Stomach (tissue), 9 donors: Measurements from ENCODE around the gene TPH1. TPM values are rescaled to one million over a fixed set of nuclear protein-coding genes. Genes with fewer than 3 reads are reported as not detected.

Source experiments
- DNase-seq, 2 donors: peaks; one replicate each; pipeline versions ENCODE4 v3.0.0 to v3.0.0-alpha.2; 2013 to 2019
- H3K27ac ChIP-seq, 5 donors: fragments of 200-600 bp in 4 of 5; sonication (generic) in 4 of 5; one replicate each; pipeline ENCODE4 v1.5.1; 2013 to 2019; ENCODE audit warnings: mild to moderate bottlenecking in 1 of 5, moderate library complexity in 1 of 5
- H3K27me3 ChIP-seq, 3 donors: fragments of 200-600 bp; sonication (generic); one replicate each; pipeline ENCODE4 v1.5.1; 2017 to 2019; ENCODE audit warnings: mixed run types in 1 of 3
- H3K36me3 ChIP-seq, 4 donors: fragments of 200-600 bp; sonication (generic); 1 replicate in 3 of 4; 2 replicates in 1 of 4; pipeline ENCODE4 v1.5.1; 2016 to 2019
- H3K4me1 ChIP-seq, 4 donors: fragments of 200-600 bp; sonication (generic); one replicate each; pipeline ENCODE4 v1.5.1; 2016 to 2019
- H3K4me3 ChIP-seq, 4 donors: fragments of 200-600 bp; sonication (generic) in 3 of 4; one replicate each; pipeline ENCODE4 v1.5.1; 2016 to 2019; ENCODE audit warnings: mild to moderate bottlenecking in 1 of 4
- H3K9me3 ChIP-seq, 4 donors: fragments of 200-600 bp; sonication (generic); one replicate each; pipeline ENCODE4 v1.5.1; 2016 to 2019
- CTCF ChIP-seq, 7 experiments: fragments of 450-650 bp in 4 of 7; fragments of 200-600 bp in 3 of 7; sonication (generic) in 3 of 7; IDR thresholded peaks; one replicate each; pipeline ENCODE4 v1.5.1; 2016 to 2019; ENCODE audit warnings: antibody characterized with exemption in 7 of 7, control low read depth in 2 of 7, mild to moderate bottlenecking in 1 of 7
- EP300 ChIP-seq: sonication (generic); formaldehyde crosslinking; IDR thresholded peaks from one replicate; pipeline ENCODE4 v1.6.1; 2017; ENCODE audit warnings: antibody characterized with exemption
- POLR2A ChIP-seq, 4 donors: fragments of 450-650 bp; IDR thresholded peaks; one replicate each; pipeline ENCODE4 v1.6.1; 2016; ENCODE audit warnings: antibody characterized with exemption in 4 of 4, control low read depth in 2 of 4, mild to moderate bottlenecking in 1 of 4, moderate library complexity in 1 of 4
- POLR2AphosphoS5 ChIP-seq, 3 donors: sonication (generic); formaldehyde crosslinking; IDR thresholded peaks; one replicate each; pipeline ENCODE4 v1.6.1; 2016; ENCODE audit warnings: antibody characterized with exemption in 3 of 3
- WGBS, 5 donors: extraction: QIAGEN DNeasy Blood & Tissue Kit in 3 of 5; methylation state at CpG; one replicate each; pipeline versions ENCODE4 v1.1.5 to v1.1.7; 2013 to 2018; 5-methylcytosine and 5-hydroxymethylcytosine counted together
- intact Hi-C: fragments of 100-400 bp; cut with DNase I; formaldehyde crosslinking; loops from one replicate; pipeline ENCODE4 v1.15.1; 2023; ENCODE audit warnings: low total_unique reads
- polyA plus RNA-seq, 3 donors: library from polyadenylated mRNA; stranded (reverse); fragments of 200-250 nt; gene quantifications; one replicate each; pipeline ENCODE4 v1.2.3, GENCODE V29; 2013
- total RNA-seq, 5 donors: library from RNA; depleted of rRNA; stranded (reverse); fragments of >200 nt; gene quantifications; one replicate each; pipeline versions ENCODE4 v1.1.0 to v1.2.3, GENCODE V29; 2014 to 2016
- donor health status: healthy with polysubstance abuse.
- donor health status: Bipolar disorder and iron deficiency.
- donor health status: healthy.

Gene TPH1
- total and polyA plus RNA-seq, 8 donors: 0.75 to 23.1 (median 3.1) TPM; not detected in 1

GRCh38 chr11:18081551-18081950, 35.5 kb upstream of the TPH1 start:
- no peak overlapping the region for H3K27ac ChIP-seq
- H3K4me1 ChIP-seq: no peaks in the 10 kb centered on the region
- H3K36me3 ChIP-seq: peaks cover 6 to 74% (median 71%) of the 10 kb centered on the region in 4 donors
- intact Hi-C loops: no loop called here
- no peaks in the 10 kb centered on the region for H3K27me3 ChIP-seq
- H3K4me3 ChIP-seq: no peak overlapping the region
- TF ChIP-seq POLR2A (IDR thresholded peaks at IDR 0.05): no peak
- no peak for TF ChIP-seq CTCF (IDR thresholded peaks at IDR 0.05)
- no peak for TF ChIP-seq POLR2AphosphoS5 (IDR thresholded peaks at IDR 0.05)
- TF ChIP-seq EP300: no peak
- DNase-seq: no peak
- WGBS, 5 donors: 64 to 72% (median 69%) methylated on average over 2 of the region's 2 CpGs
- no peaks in the 10 kb centered on the region for H3K9me3 ChIP-seq

GRCh38 chr11:18080451-18080850, 34.4 kb upstream of the TPH1 start:
- TF ChIP-seq CTCF (IDR thresholded peaks at IDR 0.05) (no peak), POLR2AphosphoS5 (IDR thresholded peaks at IDR 0.05) (no peak), POLR2A (IDR thresholded peaks at IDR 0.05) (no peak), EP300 (no peak)
- Histone ChIP-seq H3K36me3 (peaks cover 0 to 63% (median 60%) of the 10 kb centered on the region in 4 donors), H3K27me3 (no peaks in the 10 kb centered on the region), H3K9me3 (no peaks in the 10 kb centered on the region), H3K27ac (no peak overlapping the region), H3K4me3 (no peak overlapping the region), H3K4me1 (no peaks in the 10 kb centered on the region)
- intact Hi-C loops: no loop called here
- no peak for DNase-seq
- 47 to 72% (median 64%) methylated on average over 4 of the region's 4 CpGs for WGBS, 5 donors

GRCh38 chr11:18078909-18079308, 32.8 kb upstream of the TPH1 start:
- Histone ChIP-seq H3K36me3 (peaks cover 0 to 49% (median 46%) of the 10 kb centered on the region in 4 donors), H3K27me3 (no peaks in the 10 kb centered on the region), H3K4me3 (no peak overlapping the region), H3K9me3 (no peaks in the 10 kb centered on the region), H3K27ac (no peak overlapping the region), H3K4me1 (no peaks in the 10 kb centered on the region)
- TF ChIP-seq POLR2A (IDR thresholded peaks at IDR 0.05) (no peak), CTCF (IDR thresholded peaks at IDR 0.05) (no peak), EP300 (no peak), POLR2AphosphoS5 (IDR thresholded peaks at IDR 0.05) (no peak)
- intact Hi-C loops: no loop called here
- DNase-seq: no peak
- 67 to 80% (median 69%) methylated on average over 2 of the region's 2 CpGs for WGBS, 5 donors

GRCh38 chr11:18075444-18075843, 29.4 kb upstream of the TPH1 start:
- Histone ChIP-seq H3K9me3 (no peaks in the 10 kb centered on the region), H3K4me3 (no peak overlapping the region), H3K36me3 (peaks cover 0 to 23% (median 19%) of the 10 kb centered on the region in 4 donors), H3K27ac (no peak overlapping the region), H3K4me1 (no peaks in the 10 kb centered on the region), H3K27me3 (no peaks in the 10 kb centered on the region)
- DNase-seq: no peak
- no peak for TF ChIP-seq EP300
- TF ChIP-seq CTCF (IDR thresholded peaks at IDR 0.05): no peak
- TF ChIP-seq POLR2AphosphoS5 (IDR thresholded peaks at IDR 0.05): no peak
- TF ChIP-seq POLR2A (IDR thresholded peaks at IDR 0.05): no peak
- 87 to 93% (median 91%) methylated on average over 3 of the region's 3 CpGs for WGBS, 5 donors
- intact Hi-C loops: no loop called here
